Calu3 (cell line): Measurements from ENCODE around the gene PPM1J. TPM values are rescaled to one million over a fixed set of nuclear protein-coding genes. Genes with fewer than 3 reads are reported as not detected.

Source experiments
- BruUV-seq: library from RNA; stranded (reverse); fragments of 400-500 nt; replicated peaks from 2 replicates; lab custom pipeline; 2021; lab: Mats Ljungman, UMichigan
- CTCF ChIA-PET: fragments of 300-600 bp; sonication (Branson Sonifier 250); formaldehyde crosslinking; loops from one replicate; lab custom pipeline; 2022; ENCODE audit warnings: antibody characterized with exemption; lab: Charles Lee
- DNase-seq: peaks from one replicate; pipeline ENCODE4 v3.0.0; 2022
- H3K27ac Mint-ChIP-seq: one replicate; pipeline ENCODE4 v1.8.0; 2022; ENCODE audit warnings: mixed read lengths; ENCODE audit not compliant: unreplicated experiment
- H3K27me3 Mint-ChIP-seq: one replicate; pipeline ENCODE4 v1.8.0; 2022; ENCODE audit warnings: mixed read lengths; ENCODE audit not compliant: unreplicated experiment
- H3K36me3 Mint-ChIP-seq: one replicate; pipeline ENCODE4 v1.8.0; 2022; ENCODE audit warnings: mild to moderate bottlenecking, moderate library complexity, mixed read lengths; ENCODE audit not compliant: insufficient read depth, unreplicated experiment
- H3K4me1 Mint-ChIP-seq: one replicate; pipeline ENCODE4 v1.8.0; 2022; ENCODE audit warnings: mild to moderate bottlenecking, low read depth, mixed read lengths; ENCODE audit not compliant: unreplicated experiment
- H3K4me3 Mint-ChIP-seq: one replicate; pipeline ENCODE4 v1.8.0; 2022; ENCODE audit warnings: mild to moderate bottlenecking, low read depth, moderate library complexity, mixed read lengths; ENCODE audit not compliant: unreplicated experiment
- H3K9me3 Mint-ChIP-seq: one replicate; pipeline ENCODE4 v1.8.0; 2022; ENCODE audit warnings: low read depth, mixed read lengths; ENCODE audit not compliant: unreplicated experiment
- intact Hi-C: fragments of 100-400 bp; cut with micrococcal nuclease; formaldehyde crosslinking; loops from one replicate; pipeline ENCODE4 v1.10.0; 2022; ENCODE audit not compliant: unreplicated experiment
- total RNA-seq: library from RNA; stranded (reverse); gene quantifications from 2 replicates; pipeline ENCODE4 v1.2.3, GENCODE V29; 2022
- TF ChIP-seq, protein P1 (sequence below): fragments of 200-600 bp; IDR thresholded peaks from one replicate; pipeline ENCODE4 v1.8.0; 2022; ENCODE audit warnings: antibody characterized with exemption; ENCODE audit not compliant: unreplicated experiment

Gene PPM1J
- total RNA-seq, 1 experiment from 2014 or later: 1.3 TPM

DNA sequence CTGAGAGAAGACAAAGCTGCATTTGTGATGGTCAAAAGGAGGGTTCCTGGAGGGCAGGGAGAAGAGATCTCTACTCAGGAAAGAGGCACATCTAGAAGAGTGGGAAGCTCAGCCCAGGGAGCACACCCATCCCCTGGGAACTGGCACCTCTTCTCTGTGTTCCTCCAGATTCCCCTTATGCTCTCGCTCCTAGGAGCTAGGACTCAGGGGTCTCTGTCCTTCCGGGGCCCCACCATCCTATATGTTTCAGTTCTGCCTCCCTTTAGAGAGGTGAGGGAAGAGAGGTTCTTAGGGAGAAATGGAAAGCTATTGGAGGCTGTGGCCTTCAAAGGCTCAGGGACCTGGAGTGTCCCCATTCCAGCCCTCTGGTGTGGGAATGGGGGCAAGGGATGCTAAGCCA, 4.6 kb upstream of the PPM1J start:
- intact Hi-C loops: loop anchor here (5.0 kb wide), 1 partner anchor 958 kb away; no protein-coding TSS in a partner anchor
- CTCF ChIA-PET: interaction anchor here (2.7 kb wide), 1 partner anchor 84 kb away, joined by 19 read pairs; no protein-coding TSS in a partner anchor
- BruUV-seq: no TSS peak
- Mint-ChIP-seq H3K27me3 (peaks cover 41% of the 10 kb centered on the region), H3K27ac (no peak overlapping the region), H3K9me3 (no peaks in the 10 kb centered on the region), H3K36me3 (peaks cover 6% of the 10 kb centered on the region), H3K4me3 (no peak overlapping the region), H3K4me1 (peaks cover 9% of the 10 kb centered on the region)
- DNase-seq: no peak
- TF ChIP-seq, protein P1, sequence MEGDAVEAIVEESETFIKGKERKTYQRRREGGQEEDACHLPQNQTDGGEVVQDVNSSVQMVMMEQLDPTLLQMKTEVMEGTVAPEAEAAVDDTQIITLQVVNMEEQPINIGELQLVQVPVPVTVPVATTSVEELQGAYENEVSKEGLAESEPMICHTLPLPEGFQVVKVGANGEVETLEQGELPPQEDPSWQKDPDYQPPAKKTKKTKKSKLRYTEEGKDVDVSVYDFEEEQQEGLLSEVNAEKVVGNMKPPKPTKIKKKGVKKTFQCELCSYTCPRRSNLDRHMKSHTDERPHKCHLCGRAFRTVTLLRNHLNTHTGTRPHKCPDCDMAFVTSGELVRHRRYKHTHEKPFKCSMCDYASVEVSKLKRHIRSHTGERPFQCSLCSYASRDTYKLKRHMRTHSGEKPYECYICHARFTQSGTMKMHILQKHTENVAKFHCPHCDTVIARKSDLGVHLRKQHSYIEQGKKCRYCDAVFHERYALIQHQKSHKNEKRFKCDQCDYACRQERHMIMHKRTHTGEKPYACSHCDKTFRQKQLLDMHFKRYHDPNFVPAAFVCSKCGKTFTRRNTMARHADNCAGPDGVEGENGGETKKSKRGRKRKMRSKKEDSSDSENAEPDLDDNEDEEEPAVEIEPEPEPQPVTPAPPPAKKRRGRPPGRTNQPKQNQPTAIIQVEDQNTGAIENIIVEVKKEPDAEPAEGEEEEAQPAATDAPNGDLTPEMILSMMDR: no peak

DNA sequence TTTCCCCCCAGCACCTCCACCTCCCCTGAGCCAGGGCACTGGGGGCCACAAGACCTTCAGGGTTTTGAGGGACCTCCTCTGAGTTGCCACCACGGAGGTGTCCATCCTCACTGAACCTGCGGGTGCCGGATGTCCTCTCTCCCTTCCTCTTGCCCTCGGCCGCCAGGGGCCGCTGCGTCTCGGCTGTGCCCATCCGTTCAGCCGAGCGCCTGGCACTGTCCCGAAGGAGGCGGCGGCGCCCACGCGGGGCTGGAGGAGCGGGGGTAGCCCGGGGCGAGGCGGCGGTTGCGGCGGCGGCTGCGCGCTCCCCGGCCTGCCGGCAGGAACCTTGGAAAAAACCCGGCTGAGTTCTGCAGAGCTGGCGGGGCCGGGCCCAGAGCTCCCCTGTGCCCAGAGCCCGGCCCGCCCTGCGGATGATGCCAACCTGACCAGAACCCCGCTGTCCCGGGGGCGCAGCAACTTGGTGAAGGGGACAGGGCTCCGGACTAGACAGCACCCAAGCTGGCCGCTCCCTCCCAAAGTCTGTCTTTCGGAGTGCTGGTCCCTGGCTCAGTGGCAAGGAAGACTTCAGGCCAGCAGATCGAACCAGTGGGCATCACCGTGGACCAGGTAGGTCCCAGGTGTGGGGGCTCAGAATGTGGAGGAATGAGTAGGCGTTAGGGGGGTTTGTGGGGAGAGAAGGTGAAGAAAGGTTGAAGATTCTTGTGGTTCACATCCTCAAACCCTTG, 3.7 kb upstream of the PPM1J start:
- intact Hi-C loops: loop anchor here (5.0 kb wide), 1 partner anchor 958 kb away; no protein-coding TSS in a partner anchor
- no peak overlapping the region for H3K27ac Mint-ChIP-seq
- peaks cover 41% of the 10 kb centered on the region for H3K27me3 Mint-ChIP-seq
- H3K4me3 Mint-ChIP-seq: peak overlapping the region; percentile 46
- peak; percentile 84 for DNase-seq
- H3K9me3 Mint-ChIP-seq: no peaks in the 10 kb centered on the region
- BruUV-seq: no TSS peak
- TF ChIP-seq, protein P1: peak; percentile 70
- peaks cover 14% of the 10 kb centered on the region for H3K36me3 Mint-ChIP-seq
- CTCF ChIA-PET: interaction anchor here (2.7 kb wide), 1 partner anchor 85 kb away, joined by 19 read pairs; no protein-coding TSS in a partner anchor
- peaks cover 12% of the 10 kb centered on the region for H3K4me1 Mint-ChIP-seq

DNA sequence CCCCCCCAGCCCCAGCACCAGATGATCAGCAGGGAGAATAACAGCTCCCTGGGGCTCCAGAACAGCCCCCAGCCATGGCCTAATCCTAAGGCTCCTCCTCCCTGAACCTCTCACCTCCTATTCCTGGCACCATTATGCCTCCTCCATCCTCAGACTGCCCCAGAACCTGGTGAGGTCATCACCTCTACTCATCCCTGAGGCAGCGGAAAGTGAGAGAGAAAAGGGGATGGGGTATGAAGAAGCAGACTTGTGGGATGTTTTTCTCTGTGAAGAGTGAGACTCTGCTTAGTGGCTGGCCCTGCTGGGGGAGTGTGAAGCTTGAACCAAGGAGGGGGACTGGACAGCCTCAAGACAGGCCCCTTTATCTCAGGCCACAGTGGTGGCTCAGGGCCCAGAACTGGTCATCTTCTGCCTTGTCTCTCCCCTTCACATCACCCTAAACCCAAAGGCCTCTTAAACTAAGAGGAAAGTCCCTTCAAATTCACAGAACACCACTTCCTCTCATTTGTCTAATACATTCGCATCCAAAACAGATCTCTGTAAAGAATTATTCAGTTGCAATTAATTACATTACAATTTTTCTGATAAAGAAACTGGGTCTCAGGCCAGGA, 2.2 kb upstream of the PPM1J start:
- no peak for DNase-seq
- TF ChIP-seq, protein P1: no peak
- Mint-ChIP-seq H3K4me3 (no peak overlapping the region), H3K4me1 (peaks cover 7% of the 10 kb centered on the region), H3K9me3 (no peaks in the 10 kb centered on the region), H3K36me3 (peaks cover 18% of the 10 kb centered on the region), H3K27ac (no peak overlapping the region), H3K27me3 (peaks cover 30% of the 10 kb centered on the region)
- CTCF ChIA-PET: interaction anchor here (0.7 to 2.7 kb wide), 3 partner anchors 27 to 87 kb away, joined by 3 to 27 read pairs (median 19); no protein-coding TSS in a partner anchor
- intact Hi-C loops: loop anchor here (2.0 to 5.0 kb wide), 2 partner anchors 325 to 960 kb away; no protein-coding TSS in a partner anchor
- BruUV-seq: no TSS peak

DNA sequence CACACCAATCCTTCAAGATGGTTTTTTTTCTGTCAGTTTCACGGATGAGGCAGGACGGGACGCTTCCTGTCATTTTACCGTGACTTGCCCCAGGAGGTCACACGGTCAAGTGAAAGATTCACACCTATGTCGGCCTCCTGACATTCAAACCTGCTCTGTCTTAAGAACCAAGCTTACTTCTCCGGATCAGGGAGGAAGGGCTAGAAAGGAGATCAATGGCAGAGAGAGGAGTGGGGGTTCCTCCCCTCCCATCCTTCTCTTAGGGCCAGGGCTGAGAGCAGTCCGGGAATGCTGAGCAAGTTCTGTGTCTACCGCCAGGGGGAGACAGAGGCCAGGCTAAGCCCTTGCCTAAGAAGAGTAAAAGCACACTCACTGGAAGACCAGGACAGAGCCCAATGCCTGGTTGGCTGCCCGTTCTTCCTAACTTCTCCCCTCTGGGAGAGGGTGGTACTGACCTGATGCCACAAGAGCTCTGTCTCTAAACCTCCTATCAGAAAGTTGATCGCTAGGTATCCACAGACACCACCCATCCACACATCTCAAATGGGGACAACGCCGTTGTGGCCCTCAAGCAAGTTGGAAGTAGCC, 1.1 kb upstream of the PPM1J start:
- no TSS peak for BruUV-seq
- Mint-ChIP-seq H3K4me3 (peak overlapping the region; percentile 71), H3K36me3 (peaks cover 18% of the 10 kb centered on the region), H3K27me3 (peaks cover 26% of the 10 kb centered on the region), H3K9me3 (no peaks in the 10 kb centered on the region), H3K4me1 (peaks cover 7% of the 10 kb centered on the region), H3K27ac (no peak overlapping the region)
- TF ChIP-seq, protein P1: peak; percentile 82
- CTCF ChIA-PET: interaction anchor here (0.7 to 2.7 kb wide), 5 partner anchors 29 to 357 kb away, joined by 3 to 27 read pairs (median 5); partner anchors contain the start of gene LRIG2
- intact Hi-C loops: loop anchor here (1.0 to 5.0 kb wide), 3 partner anchors 88 to 961 kb away; no protein-coding TSS in a partner anchor
- peak; percentile 85 for DNase-seq
